K562 (cell line): Measurements from ENCODE around the gene GJA10. TPM values are rescaled to one million over a fixed set of nuclear protein-coding genes. Genes with fewer than 3 reads are reported as not detected.

Experiments
- ATAC-seq: fragments of 200-7000 bp; cut with Tn5 transposase; 3 replicates; pipeline ENCODE4 v1.9.1; 2020; ENCODE audit warnings: moderate library complexity
- BruUV-seq: library from RNA; stranded (reverse); fragments of 400-500 nt; replicated peaks from 2 replicates; lab custom pipeline; 2021; lab: Mats Ljungman, UMichigan
- CTCF ChIA-PET: fragments of 300-600 bp; formaldehyde crosslinking; extraction: SDS; loops from one replicate; lab custom pipeline; 2021; ENCODE audit warnings: low intra/inter-chr PET ratio; lab: Yijun Ruan, JAX
- POLR2A ChIA-PET: fragments of 300-600, 350-650 bp; sonication (Branson Sonifier 250); formaldehyde crosslinking; extraction: SDS; loops from one replicate; lab custom pipeline; 2021; ENCODE audit warnings: antibody characterized with exemption, inconsistent platforms; lab: Yijun Ruan, JAX
- DNase-seq, 4 experiments: peaks; one replicate each; pipeline versions ENCODE4 v3.0.0 to v3.0.0-alpha.2; 2011 to 2018; ENCODE audit warnings: low spot score in 3 of 4, mixed read lengths in 3 of 4; ENCODE audit errors: extremely low read depth in 1 of 4
- FAIRE-seq: peaks from 2 replicates; lab custom pipeline; 2011; peaks lifted over from hg19 to GRCh38; lab: Jason Lieb, UNC
- H2AFZ ChIP-seq: 2 replicates; pipeline ENCODE4 v1.6.0; 2011; ENCODE audit warnings: low read depth, low read length, control low read depth, inconsistent platforms
- H3K27ac ChIP-seq: fragments of 200-600 bp; 3 replicates; pipeline ENCODE4 v1.8.0; 2011; ENCODE audit warnings: low read depth, mild to moderate bottlenecking, control low read depth, inconsistent platforms, low read length, moderate library complexity, mixed read lengths; ENCODE audit errors: extremely low read depth
- H3K27me3 ChIP-seq, 2 experiments: fragments of 300-600 bp in 1 of 2; 2 replicates in 1 of 2; 3 replicates in 1 of 2; pipeline versions ENCODE4 v1.6.0 to v1.8.0; 2011; ENCODE audit warnings: inconsistent platforms in 2 of 2, low read length in 2 of 2, mild to moderate bottlenecking in 1 of 2, mixed read lengths in 1 of 2, moderate library complexity in 1 of 2; ENCODE audit not compliant: control insufficient read depth in 2 of 2, insufficient read depth in 2 of 2
- H3K36me3 ChIP-seq: fragments of 300-600 bp; 3 replicates; pipeline ENCODE4 v1.8.0; 2011; ENCODE audit warnings: mild to moderate bottlenecking, low read length, inconsistent platforms; ENCODE audit not compliant: control insufficient read depth, insufficient read depth
- H3K4me1 ChIP-seq, 2 experiments: fragments of 200-600 bp in 1 of 2; replicated peaks in 1 of 2; 2 replicates in 1 of 2; 3 replicates in 1 of 2; pipeline versions ENCODE4 v1.5.1 to v1.8.0; 2011; ENCODE audit warnings: inconsistent platforms in 2 of 2, low read length in 2 of 2, mild to moderate bottlenecking in 1 of 2, mixed read lengths in 1 of 2, moderate library complexity in 1 of 2; ENCODE audit not compliant: control insufficient read depth in 2 of 2, insufficient read depth in 2 of 2
- H3K4me2 ChIP-seq: 2 replicates; pipeline ENCODE4 v1.6.1; 2011; ENCODE audit warnings: low read length, control low read depth, inconsistent platforms, mixed read lengths; ENCODE audit not compliant: insufficient read depth
- H3K4me3 ChIP-seq: fragments of 200-600 bp; sonication (generic), shearing (Covaris generic); 2 replicates; pipeline ENCODE4 v1.5.1; 2016; ENCODE audit warnings: control low read depth, inconsistent platforms
- H3K79me2 ChIP-seq: fragments of 200-600 bp; 3 replicates; pipeline ENCODE4 v1.8.0; 2011; ENCODE audit warnings: low read length, inconsistent platforms; ENCODE audit not compliant: control insufficient read depth, insufficient read depth
- H3K9ac ChIP-seq, 2 experiments: 2 replicates each; pipeline versions ENCODE4 v1.6.0 to v1.6.1; 2011; ENCODE audit warnings: low read depth in 2 of 2, low read length in 2 of 2, control low read depth in 1 of 2, inconsistent platforms in 1 of 2, mild to moderate bottlenecking in 1 of 2, mixed read lengths in 1 of 2; ENCODE audit not compliant: insufficient read depth in 1 of 2
- H3K9me1 ChIP-seq: one replicate; pipeline ENCODE4 v1.6.0; 2011; ENCODE audit warnings: inconsistent platforms, mild to moderate bottlenecking, low read length, moderate library complexity; ENCODE audit not compliant: control insufficient read depth, insufficient read depth
- H3K9me3 ChIP-seq: replicated peaks from 2 replicates; pipeline ENCODE4 v1.5.1; 2011; ENCODE audit warnings: low read depth, low read length, inconsistent platforms; ENCODE audit not compliant: control insufficient read depth, insufficient read depth
- H4K20me1 ChIP-seq: replicated peaks from 2 replicates; pipeline ENCODE4 v1.6.1; 2011; ENCODE audit warnings: low read length, inconsistent platforms, mixed read lengths; ENCODE audit not compliant: control insufficient read depth, insufficient read depth
- ATF7 ChIP-seq: fragments of 450-650 bp; IDR thresholded peaks from 2 replicates; pipeline ENCODE4 v1.7.1; 2014; ENCODE audit warnings: mild to moderate bottlenecking, moderate library complexity
- CHD4 ChIP-seq: fragments of 200-600 bp; sonication (generic); IDR thresholded peaks from 3 replicates; pipeline ENCODE4 v1.6.1; 2012; ENCODE audit warnings: low read depth, mild to moderate bottlenecking, mixed read lengths, low read length, inconsistent platforms; ENCODE audit not compliant: insufficient read depth, insufficient replicate concordance, poor library complexity, severe bottlenecking
- FOXO4 ChIP-seq: fragments of 450-650 bp; formaldehyde crosslinking; IDR thresholded peaks from 2 replicates; pipeline ENCODE4 v1.4.0; 2020; ENCODE audit warnings: mild to moderate bottlenecking, moderate library complexity
- MEIS2 ChIP-seq: fragments of 450-650 bp; IDR thresholded peaks from 2 replicates; pipeline ENCODE4 v1.6.1; 2014; ENCODE audit warnings: mild to moderate bottlenecking; ENCODE audit not compliant: partially characterized antibody
- NCOA6 ChIP-seq: fragments of 450-650 bp; IDR thresholded peaks from 2 replicates; pipeline ENCODE4 v1.6.1; 2017; ENCODE audit warnings: mild to moderate bottlenecking
- WGBS: fragments of 100-300 bp; shearing (Covaris generic); methylation state at CpG from one replicate; pipeline ENCODE4 v1.1.6; 2016; ENCODE audit warnings: low coverage, mixed read lengths; ENCODE audit not compliant: insufficient coverage; ENCODE audit errors: missing lambda C conversion rate; 5-methylcytosine and 5-hydroxymethylcytosine counted together
- in situ Hi-C: fragments of 300-500 bp; cut with MboI; formaldehyde crosslinking; loops from 4 replicates; pipeline ENCODE4 v1.15.0; 2018; ENCODE audit warnings: inconsistent platforms, mixed read lengths
- intact Hi-C: fragments of 100-400 bp; cut with micrococcal nuclease; formaldehyde crosslinking; loops from 2 replicates; pipeline ENCODE4 v1.14.2; 2022
- polyA plus RNA-seq, 8 experiments: library from polyadenylated mRNA; depleted of rRNA in 4 of 8; stranded (reverse) in 5 of 8; unstranded in 3 of 8; fragments of >200 nt; fragmentation: Nextera tagmentation in 2 of 8; fragmentation: Illumina TruSeq in 1 of 8; extraction: Ambion mirVana in 2 of 8; extraction: Trizol in 1 of 8; gene quantifications; 2 replicates each; pipeline versions ENCODE4 v1.2.1 to v1.2.3, GENCODE V29; 2011 to 2014; ENCODE audit warnings: inconsistent platforms in 1 of 8, missing spikeins in 1 of 8
- total RNA-seq, 7 experiments: library from RNA; depleted of rRNA in 6 of 7; stranded (reverse); fragments of >200 nt in 6 of 7; fragmentation: Illumina TruSeq in 2 of 7; extraction: Trizol in 2 of 7; gene quantifications; 2 replicates each; pipeline versions ENCODE4 v1.2.1 to v1.2.3, GENCODE V29; 2011 to 2021; ENCODE audit warnings: low replicate concordance in 1 of 7

Gene GJA10
- total and polyA plus RNA-seq, 9 of the 15 experiments (the other 6 are each of a cell fraction or from before 2014, with no cell fraction given) = not detected

DNA sequence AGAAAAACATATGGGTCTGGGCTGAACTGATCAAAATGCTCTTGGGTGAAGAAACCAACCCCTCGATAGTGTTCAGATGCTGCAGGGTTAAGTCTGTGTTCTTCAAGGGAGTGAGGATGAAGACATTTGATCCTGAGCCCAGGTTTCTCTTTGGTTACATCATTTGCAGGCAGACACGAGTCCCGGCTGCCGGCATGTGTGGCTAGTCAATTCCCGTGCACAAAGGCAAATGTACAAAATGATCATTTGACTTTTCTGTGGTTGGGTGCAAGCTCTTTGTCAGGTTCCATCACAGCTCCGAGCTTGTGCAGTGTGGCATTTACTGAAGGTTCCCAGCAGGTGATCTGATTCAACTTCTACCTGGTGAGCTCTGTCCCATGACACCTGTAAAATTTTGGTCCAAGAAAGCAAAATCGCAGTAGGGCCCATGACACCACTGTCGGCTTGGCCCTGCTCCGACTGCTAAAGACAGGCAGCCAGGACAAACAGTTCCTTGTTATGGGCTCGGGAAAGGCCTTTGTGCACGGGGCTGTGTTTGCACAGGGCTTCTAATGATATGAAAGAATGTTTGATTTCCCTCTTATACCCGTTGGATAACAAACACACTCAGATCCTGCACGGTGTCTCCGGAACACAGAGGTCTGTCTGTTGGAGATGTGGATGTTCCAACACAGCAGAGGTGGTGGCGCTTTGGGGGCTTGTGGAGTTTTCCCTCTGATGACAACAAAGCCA is 46.9 kb downstream of the GJA10 start:
- Histone ChIP-seq H3K9me1 (no peaks in the 10 kb centered on the region), H2AFZ (no peak overlapping the region), H3K9me3 (no peaks in the 10 kb centered on the region; the same call in 1 of the 2 replicates), H3K4me2 (no peak overlapping the region), H3K9ac (no peak overlapping the region), H4K20me1 (no peaks in the 10 kb centered on the region), H3K4me3 (no peak overlapping the region), H3K79me2 (no peaks in the 10 kb centered on the region), H3K27me3 (peaks cover 0 to 13% of the 10 kb centered on the region in 2 experiments; a peak in 1 of 5 replicates), H3K36me3 (no peaks in the 10 kb centered on the region), H3K27ac (no peak overlapping the region), H3K4me1 (no peaks in the 10 kb centered on the region)
- ChIA-PET POLR2A (interaction anchor here (0.6 to 1.7 kb wide), 5 partner anchors 29 to 560 kb away, joined by 3 to 4 read pairs (median 3); no protein-coding TSS in a partner anchor), CTCF (interaction anchor here (0.6 to 2.1 kb wide), 6 partner anchors 11 to 581 kb away, joined by 3 to 10 read pairs (median 4); no protein-coding TSS in a partner anchor)
- no TSS peak for BruUV-seq
- 23% methylated on average over 15 of the region's 15 CpGs for WGBS
- in situ Hi-C loops (no loop called here), intact Hi-C loops (loop anchor here (2.0 to 10.0 kb wide), 3 partner anchors 244 to 456 kb away; no protein-coding TSS in a partner anchor)
- FAIRE-seq (peak; percentile 64), DNase-seq (no peak), ATAC-seq (no peak; the same call in 1 of the 3 replicates)
- TF ChIP-seq ATF7 (no peak), FOXO4 (CRISPR knock-in tag) (no peak), CHD4 (no peak), NCOA6 (no peak), MEIS2 (no peak)
